DND-41 (cell line): ENCODE measurements around the gene ELL2.

Source experiments
- ATAC-seq: fragments of 200-7000 bp; cut with Tn5 transposase; 3 replicates; pipeline ENCODE4 v1.9.1; 2021; ENCODE audit warnings: low read depth; ENCODE audit not compliant: insufficient read depth
- DNase-seq: peaks from one replicate; pipeline ENCODE4 v3.0.0-alpha.2; 2020
- H2AFZ ChIP-seq: 2 replicates; pipeline ENCODE4 v1.6.0; 2012; ENCODE audit warnings: low read depth, low read length
- H3K27ac ChIP-seq: 2 replicates; pipeline ENCODE4 v1.5.1; 2012; ENCODE audit warnings: low read length, inconsistent platforms
- H3K27me3 ChIP-seq: fragments of 200-600 bp; sonication (generic); 2 replicates; pipeline ENCODE4 v1.6.0; 2012; ENCODE audit warnings: low read length, mild to moderate bottlenecking, inconsistent platforms; ENCODE audit not compliant: insufficient read depth, poor library complexity
- H3K36me3 ChIP-seq: 2 replicates; pipeline ENCODE4 v1.5.1; 2012; ENCODE audit warnings: low read length, inconsistent platforms; ENCODE audit not compliant: insufficient read depth
- H3K4me1 ChIP-seq: 2 replicates; pipeline ENCODE4 v1.5.1; 2012; ENCODE audit warnings: mild to moderate bottlenecking, low read length; ENCODE audit not compliant: insufficient read depth
- H3K4me2 ChIP-seq: 2 replicates; pipeline ENCODE4 v1.6.0; 2012; ENCODE audit warnings: mild to moderate bottlenecking, moderate library complexity, low read length, inconsistent platforms; ENCODE audit not compliant: insufficient read depth
- H3K4me3 ChIP-seq, 2 experiments: fragments of 200-600 bp in 1 of 2; shearing (Covaris generic) in 1 of 2; 2 replicates each; pipeline ENCODE4 v1.5.1; 2012 to 2016; ENCODE audit warnings: inconsistent platforms in 2 of 2, low read length in 2 of 2, mild to moderate bottlenecking in 2 of 2, low read depth in 1 of 2, moderate library complexity in 1 of 2
- H3K79me2 ChIP-seq: 2 replicates; pipeline ENCODE4 v1.6.0; 2012; ENCODE audit warnings: low read length, inconsistent platforms; ENCODE audit not compliant: insufficient read depth
- H3K9ac ChIP-seq: 2 replicates; pipeline ENCODE4 v1.6.0; 2012; ENCODE audit warnings: low read depth, mild to moderate bottlenecking, inconsistent platforms, low read length, moderate library complexity
- H3K9me3 ChIP-seq: 2 replicates; pipeline ENCODE4 v1.5.1; 2012; ENCODE audit warnings: low read length, moderate library complexity, mild to moderate bottlenecking, inconsistent platforms; ENCODE audit not compliant: insufficient read depth, severe bottlenecking
- H4K20me1 ChIP-seq: 2 replicates; pipeline ENCODE4 v1.6.0; 2012; ENCODE audit warnings: low read length; ENCODE audit not compliant: insufficient read depth
- CTCF ChIP-seq: IDR thresholded peaks from 2 replicates; pipeline ENCODE4 v1.5.1; 2012; ENCODE audit warnings: borderline replicate concordance, low read length, moderate library complexity, mild to moderate bottlenecking; ENCODE audit not compliant: poor library complexity, severe bottlenecking; ENCODE audit errors: extremely low read depth
- EZH2 ChIP-seq: IDR thresholded peaks from 3 replicates; pipeline ENCODE4 v1.6.1; 2012; ENCODE audit warnings: borderline replicate concordance, low read depth, mild to moderate bottlenecking, moderate library complexity, low read length, inconsistent platforms; ENCODE audit not compliant: severe bottlenecking

The ELL2 gene

GRCh38 chr5:95881833-95882232, 79.8 kb downstream of the ELL2 start:
- ATAC-seq: no peak
- no peak for DNase-seq
- Histone ChIP-seq H3K9ac (no peak overlapping the region), H3K4me3 (no peak overlapping the region), H2AFZ (no peak overlapping the region), H3K79me2 (no peaks in the 10 kb centered on the region), H3K9me3 (no peaks in the 10 kb centered on the region), H3K27me3 (no peaks in the 10 kb centered on the region), H3K4me2 (no peak overlapping the region), H3K27ac (no peak overlapping the region), H4K20me1 (no peaks in the 10 kb centered on the region), H3K36me3 (no peaks in the 10 kb centered on the region), H3K4me1 (no peaks in the 10 kb centered on the region)
- TF ChIP-seq CTCF (no peak), EZH2 (no peak)

- Histone ChIP-seq H3K4me1 (no peaks in the 10 kb centered on the region), H3K4me2 (no peak overlapping the region), H3K4me3 (no peak overlapping the region), H3K79me2 (no peaks in the 10 kb centered on the region), H3K27ac (no peak overlapping the region), H3K27me3 (no peaks in the 10 kb centered on the region), H3K9ac (no peak overlapping the region), H3K9me3 (no peaks in the 10 kb centered on the region), H4K20me1 (no peaks in the 10 kb centered on the region), H3K36me3 (no peaks in the 10 kb centered on the region), H2AFZ (no peak overlapping the region)
- TF ChIP-seq EZH2: no peak
- TF ChIP-seq CTCF: no peak
- ATAC-seq: no peak
- no peak for DNase-seq
Measured at GRCh38 chr5:95880081-95880926, 81.3 kb downstream of the ELL2 start.

GRCh38 chr5:95879661-95880060, 82.0 kb downstream of the ELL2 start:
- H3K4me2 ChIP-seq: no peak overlapping the region
- no peaks in the 10 kb centered on the region for H3K79me2 ChIP-seq
- no peak for TF ChIP-seq EZH2
- TF ChIP-seq CTCF: no peak
- H3K27ac ChIP-seq: no peak overlapping the region
- no peak overlapping the region for H2AFZ ChIP-seq
- no peaks in the 10 kb centered on the region for H3K9me3 ChIP-seq
- H3K4me3 ChIP-seq: no peak overlapping the region
- DNase-seq (no peak), ATAC-seq (no peak)
- no peaks in the 10 kb centered on the region for H3K27me3 ChIP-seq
- H3K36me3 ChIP-seq: no peaks in the 10 kb centered on the region
- H4K20me1 ChIP-seq: no peaks in the 10 kb centered on the region
- no peaks in the 10 kb centered on the region for H3K4me1 ChIP-seq
- H3K9ac ChIP-seq: no peak overlapping the region
